ENCODE data around the gene CD44.

The CD44 gene

GRCh38 chr11:35206616-35207015 is 67.6 kb downstream of the CD44 start:
- Histone ChIP-seq H3K79me2 (ENCODE audit: control insufficient read depth, low read length) (no peaks in the 10 kb centered on the region), H3F3A (ENCODE audit: control insufficient read depth, insufficient read depth) (no peaks in the 10 kb centered on the region), H3K27me3 (ENCODE audit: control insufficient read depth, low read length) (no peaks in the 10 kb centered on the region), H3K4me2 (ENCODE audit: low read length) (no peak overlapping the region), H3K4me1 (ENCODE audit: control insufficient read depth, low read length) (no peaks in the 10 kb centered on the region), H3K4me3 (ENCODE audit: low read length) (no peak overlapping the region), H3K9me2 (replicated peaks; ENCODE audit: control insufficient read depth, low read length) (no peaks in the 10 kb centered on the region), H3K27ac (ENCODE audit: low read depth, low read length) (no peak overlapping the region), H3K36me3 (ENCODE audit: control insufficient read depth, low read length) (no peaks in the 10 kb centered on the region), H4K20me1 (ENCODE audit: control insufficient read depth, insufficient read depth, low read depth, low read length) (no peaks in the 10 kb centered on the region), H3K9me3 (ENCODE audit: control insufficient read depth, insufficient read depth, low read length) (no peaks in the 10 kb centered on the region)
- no peak for TF ChIP-seq EZH2phosphoT487 (IDR thresholded peaks at IDR 0.05; ENCODE audit: borderline replicate concordance, low read length)
- no peak for TF ChIP-seq CTCF (IDR thresholded peaks at IDR 0.05; ENCODE audit: low read depth, low read length, poor library complexity, severe bottlenecking)

DNA sequence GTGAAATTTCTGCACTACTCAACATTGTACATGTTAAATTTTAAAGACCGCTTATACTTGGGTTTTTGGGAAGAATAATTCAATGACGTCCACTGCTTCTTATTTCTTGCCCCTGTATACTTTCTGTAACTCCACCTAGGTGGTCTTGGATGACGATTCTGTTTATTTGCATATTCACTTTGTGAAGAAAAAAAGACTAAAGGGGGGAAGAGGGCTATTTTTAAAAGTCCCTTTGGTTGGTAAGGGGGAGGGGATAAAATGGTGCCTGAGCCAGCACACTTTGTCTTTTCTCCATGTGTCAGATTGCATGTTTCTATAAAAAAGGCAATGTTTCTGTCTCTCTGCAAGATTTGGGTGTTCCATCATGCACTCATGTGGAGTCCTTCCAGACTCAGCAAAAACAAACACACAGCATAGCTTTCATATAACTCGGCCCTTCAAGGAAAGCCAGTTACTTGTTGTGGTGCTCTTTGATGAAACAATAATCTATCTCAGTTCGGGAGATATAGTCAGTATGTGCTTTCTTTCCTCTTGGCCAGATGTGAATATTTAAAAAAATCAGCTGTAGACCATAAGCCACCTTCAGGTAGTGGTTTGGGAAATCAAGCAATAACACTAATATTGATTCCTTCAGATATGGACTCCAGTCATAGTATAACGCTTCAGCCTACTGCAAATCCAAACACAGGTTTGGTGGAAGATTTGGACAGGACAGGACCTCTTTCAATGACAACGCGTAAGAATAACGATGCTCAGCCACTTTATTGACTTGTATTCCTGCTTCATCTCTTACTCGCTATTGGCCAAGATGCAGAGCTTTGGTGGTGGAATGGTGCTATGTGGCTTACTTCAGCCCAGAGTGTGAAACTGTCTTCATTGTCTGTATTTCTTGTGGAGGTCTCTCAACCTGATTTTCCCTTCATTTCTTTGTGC is 68.8 kb downstream of the CD44 start:
- H3K4me1 ChIP-seq (ENCODE audit: control insufficient read depth, low read length) = no peaks in the 10 kb centered on the region
- H3K4me3 ChIP-seq (ENCODE audit: low read length) = no peak overlapping the region
- TF ChIP-seq CTCF (IDR thresholded peaks at IDR 0.05; ENCODE audit: low read depth, low read length, poor library complexity, severe bottlenecking) (no peak), EZH2phosphoT487 (IDR thresholded peaks at IDR 0.05; ENCODE audit: borderline replicate concordance, low read length) (no peak)
- no peaks in the 10 kb centered on the region for H3K9me2 ChIP-seq (replicated peaks; ENCODE audit: control insufficient read depth, low read length)
- H3F3A ChIP-seq (ENCODE audit: control insufficient read depth, insufficient read depth) = no peaks in the 10 kb centered on the region
- no peaks in the 10 kb centered on the region for H4K20me1 ChIP-seq (ENCODE audit: control insufficient read depth, insufficient read depth, low read depth, low read length)
- H3K27me3 ChIP-seq (ENCODE audit: control insufficient read depth, low read length) = no peaks in the 10 kb centered on the region
- no peaks in the 10 kb centered on the region for H3K79me2 ChIP-seq (ENCODE audit: control insufficient read depth, low read length)
- H3K4me2 ChIP-seq (ENCODE audit: low read length) = no peak overlapping the region
- H3K36me3 ChIP-seq (ENCODE audit: control insufficient read depth, low read length) = no peaks in the 10 kb centered on the region
- H3K9me3 ChIP-seq (ENCODE audit: control insufficient read depth, insufficient read depth, low read length) = no peaks in the 10 kb centered on the region
- H3K27ac ChIP-seq (ENCODE audit: low read depth, low read length) = no peak overlapping the region

- no peaks in the 10 kb centered on the region for H3K9me3 ChIP-seq (ENCODE audit: control insufficient read depth, insufficient read depth, low read length)
- H3K4me3 ChIP-seq (ENCODE audit: low read length) = no peak overlapping the region
- H3K9me2 ChIP-seq (replicated peaks; ENCODE audit: control insufficient read depth, low read length) = no peaks in the 10 kb centered on the region
- no peaks in the 10 kb centered on the region for H3F3A ChIP-seq (ENCODE audit: control insufficient read depth, insufficient read depth)
- no peaks in the 10 kb centered on the region for H4K20me1 ChIP-seq (ENCODE audit: control insufficient read depth, insufficient read depth, low read depth, low read length)
- H3K27ac ChIP-seq (ENCODE audit: low read depth, low read length) = no peak overlapping the region
- H3K36me3 ChIP-seq (ENCODE audit: control insufficient read depth, low read length) = no peaks in the 10 kb centered on the region
- no peaks in the 10 kb centered on the region for H3K4me1 ChIP-seq (ENCODE audit: control insufficient read depth, low read length)
- H3K4me2 ChIP-seq (ENCODE audit: low read length) = no peak overlapping the region
- no peaks in the 10 kb centered on the region for H3K79me2 ChIP-seq (ENCODE audit: control insufficient read depth, low read length)
- no peaks in the 10 kb centered on the region for H3K27me3 ChIP-seq (ENCODE audit: control insufficient read depth, low read length)
- no peak for TF ChIP-seq EZH2phosphoT487 (IDR thresholded peaks at IDR 0.05; ENCODE audit: borderline replicate concordance, low read length)
- TF ChIP-seq CTCF (IDR thresholded peaks at IDR 0.05; ENCODE audit: low read depth, low read length, poor library complexity, severe bottlenecking) = no peak
Observed at GRCh38 chr11:35208795-35209194, 69.8 kb downstream of the CD44 start.
